ENCODE results near the gene TENT4A.

TENT4A gene

GRCh38 chr5:6715271-6715670 lies 2.0 kb downstream of the TENT4A start:
- H3K9me3 ChIP-seq (ENCODE audit: low read length), result no peaks in the 10 kb centered on the region
- H3K4me1 ChIP-seq (ENCODE audit: insufficient read depth, low read length), result peaks cover 39% of the 10 kb centered on the region
- no peak overlapping the region for H2AFZ ChIP-seq (ENCODE audit: low read depth, low read length)
- peak overlapping the region; percentile 79 for H3K4me3 ChIP-seq (ENCODE audit: low read length)
- H3K27me3 ChIP-seq (ENCODE audit: insufficient read depth, low read length), result no peaks in the 10 kb centered on the region
- peaks cover 22% of the 10 kb centered on the region for H3K36me3 ChIP-seq (ENCODE audit: insufficient read depth, low read length)

- no peaks in the 10 kb centered on the region for H3K9me3 ChIP-seq (ENCODE audit: low read length)
- no peaks in the 10 kb centered on the region for H3K27me3 ChIP-seq (ENCODE audit: insufficient read depth, low read length)
- H3K4me1 ChIP-seq (ENCODE audit: insufficient read depth, low read length), result peaks cover 39% of the 10 kb centered on the region
- H3K36me3 ChIP-seq (ENCODE audit: insufficient read depth, low read length), result peaks cover 22% of the 10 kb centered on the region
- peak overlapping the region; percentile 79 for H3K4me3 ChIP-seq (ENCODE audit: low read length)
- H2AFZ ChIP-seq (ENCODE audit: low read depth, low read length), result no peak overlapping the region
Measured at GRCh38 chr5:6715758-6716628, 2.8 kb downstream of the TENT4A start.

DNA sequence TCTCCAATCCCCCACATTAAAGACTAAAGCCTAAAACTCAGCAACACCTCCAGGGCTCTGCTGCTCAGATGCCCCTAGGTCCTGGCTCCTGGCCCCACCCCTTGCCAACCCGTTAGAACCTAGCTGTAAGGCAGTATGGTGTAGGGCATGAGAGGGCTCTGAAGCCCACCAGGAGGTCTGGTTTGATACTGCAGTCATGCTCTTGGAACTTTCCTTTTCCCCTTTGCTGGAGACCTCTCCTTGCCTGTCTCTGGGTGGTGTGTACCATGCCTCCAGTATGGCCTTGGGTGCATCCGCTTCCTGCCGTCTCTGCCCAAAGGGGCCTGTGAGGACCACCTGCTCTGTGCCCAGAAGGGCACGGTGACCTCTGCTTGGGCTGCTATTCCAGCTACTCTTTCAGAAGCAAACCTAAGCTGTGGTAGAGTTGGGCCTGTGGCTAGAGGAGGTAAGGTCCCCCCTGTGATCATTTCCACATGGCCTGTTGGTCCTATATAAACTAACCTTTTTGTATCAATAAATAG lies 3.5 kb downstream of the TENT4A start:
- peaks cover 22% of the 10 kb centered on the region for H3K36me3 ChIP-seq (ENCODE audit: insufficient read depth, low read length)
- no peak overlapping the region for H2AFZ ChIP-seq (ENCODE audit: low read depth, low read length)
- H3K27me3 ChIP-seq (ENCODE audit: insufficient read depth, low read length), result no peaks in the 10 kb centered on the region
- peaks cover 37% of the 10 kb centered on the region for H3K4me1 ChIP-seq (ENCODE audit: insufficient read depth, low read length)
- no peaks in the 10 kb centered on the region for H3K9me3 ChIP-seq (ENCODE audit: low read length)
- H3K4me3 ChIP-seq (ENCODE audit: low read length), result no peak overlapping the region

- Histone ChIP-seq H3K4me3 (ENCODE audit: low read length) (no peak overlapping the region), H3K36me3 (ENCODE audit: insufficient read depth, low read length) (peaks cover 22% of the 10 kb centered on the region)
Measured at GRCh38 chr5:6717247-6717646, 4.0 kb downstream of the TENT4A start.

GRCh38 chr5:6717687-6718086 lies 4.5 kb downstream of the TENT4A start:
- Histone ChIP-seq H3K4me1 (ENCODE audit: insufficient read depth, low read length) (peaks cover 43% of the 10 kb centered on the region), H2AFZ (ENCODE audit: low read depth, low read length) (no peak overlapping the region), H3K4me3 (ENCODE audit: low read length) (no peak overlapping the region), H3K27me3 (ENCODE audit: insufficient read depth, low read length) (no peaks in the 10 kb centered on the region), H3K36me3 (ENCODE audit: insufficient read depth, low read length) (peaks cover 22% of the 10 kb centered on the region), H3K9me3 (ENCODE audit: low read length) (no peaks in the 10 kb centered on the region)

More at GRCh38 chr5:6717247-6717646, 4.0 kb downstream of the TENT4A start:
- Histone ChIP-seq H3K9me3 (ENCODE audit: low read length) (no peaks in the 10 kb centered on the region), H3K27me3 (ENCODE audit: insufficient read depth, low read length) (no peaks in the 10 kb centered on the region), H3K4me1 (ENCODE audit: insufficient read depth, low read length) (peaks cover 39% of the 10 kb centered on the region), H2AFZ (ENCODE audit: low read depth, low read length) (no peak overlapping the region)

GRCh38 chr5:6718161-6718681 lies 5.0 kb downstream of the TENT4A start:
- Histone ChIP-seq H3K9me3 (ENCODE audit: low read length) (no peaks in the 10 kb centered on the region), H3K27me3 (ENCODE audit: insufficient read depth, low read length) (no peaks in the 10 kb centered on the region), H3K4me1 (ENCODE audit: insufficient read depth, low read length) (peaks cover 48% of the 10 kb centered on the region), H2AFZ (ENCODE audit: low read depth, low read length) (no peak overlapping the region), H3K4me3 (ENCODE audit: low read length) (no peak overlapping the region), H3K36me3 (ENCODE audit: insufficient read depth, low read length) (peaks cover 22% of the 10 kb centered on the region)

DNA sequence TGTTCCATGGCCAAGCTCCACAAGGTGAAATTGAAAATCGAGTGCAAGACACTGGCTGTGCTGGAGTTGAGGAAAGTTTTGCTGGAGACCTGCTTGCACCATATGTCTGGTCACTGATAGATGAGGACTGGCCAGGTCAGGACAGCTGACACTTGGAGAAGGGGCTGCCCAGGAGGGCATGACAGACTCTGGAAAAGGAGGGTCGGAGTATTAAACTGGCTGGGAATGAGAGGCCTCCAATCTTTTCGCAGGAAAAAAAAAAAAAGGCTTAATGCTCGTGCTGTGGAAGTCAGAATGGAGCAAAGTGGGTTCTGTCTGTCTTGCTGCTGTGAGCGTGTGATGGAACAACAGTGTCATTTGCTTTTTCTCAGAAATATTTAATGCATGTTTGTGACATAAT lies 5.5 kb downstream of the TENT4A start:
- no peaks in the 10 kb centered on the region for H3K27me3 ChIP-seq (ENCODE audit: insufficient read depth, low read length)
- H2AFZ ChIP-seq (ENCODE audit: low read depth, low read length), result no peak overlapping the region
- no peak overlapping the region for H3K4me3 ChIP-seq (ENCODE audit: low read length)
- H3K4me1 ChIP-seq (ENCODE audit: insufficient read depth, low read length), result peaks cover 51% of the 10 kb centered on the region
- no peaks in the 10 kb centered on the region for H3K9me3 ChIP-seq (ENCODE audit: low read length)
- H3K36me3 ChIP-seq (ENCODE audit: insufficient read depth, low read length), result peaks cover 22% of the 10 kb centered on the region

DNA sequence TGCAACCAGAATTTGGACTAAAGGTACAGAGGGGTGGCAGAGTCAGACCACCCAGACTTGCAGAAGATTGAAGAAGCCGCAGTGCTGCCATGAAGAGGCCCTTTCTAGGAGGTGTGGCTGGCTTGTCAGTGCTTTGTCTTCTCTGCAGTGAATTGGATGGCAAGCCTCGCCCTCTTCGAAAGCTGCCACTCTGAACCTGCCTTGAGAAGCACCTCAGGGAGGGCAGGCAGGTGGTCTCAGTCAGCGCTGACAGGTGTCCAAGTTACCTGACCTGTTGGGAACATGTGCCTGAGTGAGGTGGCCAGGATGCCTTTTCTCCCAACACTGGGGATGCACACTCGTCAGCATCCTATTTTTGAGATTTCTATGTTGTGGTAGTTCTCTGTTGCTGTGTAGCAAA lies 6.2 kb downstream of the TENT4A start:
- H3K9me3 ChIP-seq (ENCODE audit: low read length), result no peaks in the 10 kb centered on the region
- H3K27me3 ChIP-seq (ENCODE audit: insufficient read depth, low read length), result no peaks in the 10 kb centered on the region
- peaks cover 51% of the 10 kb centered on the region for H3K4me1 ChIP-seq (ENCODE audit: insufficient read depth, low read length)
- H2AFZ ChIP-seq (ENCODE audit: low read depth, low read length), result no peak overlapping the region
- peaks cover 22% of the 10 kb centered on the region for H3K36me3 ChIP-seq (ENCODE audit: insufficient read depth, low read length)
- H3K4me3 ChIP-seq (ENCODE audit: low read length), result no peak overlapping the region

DNA sequence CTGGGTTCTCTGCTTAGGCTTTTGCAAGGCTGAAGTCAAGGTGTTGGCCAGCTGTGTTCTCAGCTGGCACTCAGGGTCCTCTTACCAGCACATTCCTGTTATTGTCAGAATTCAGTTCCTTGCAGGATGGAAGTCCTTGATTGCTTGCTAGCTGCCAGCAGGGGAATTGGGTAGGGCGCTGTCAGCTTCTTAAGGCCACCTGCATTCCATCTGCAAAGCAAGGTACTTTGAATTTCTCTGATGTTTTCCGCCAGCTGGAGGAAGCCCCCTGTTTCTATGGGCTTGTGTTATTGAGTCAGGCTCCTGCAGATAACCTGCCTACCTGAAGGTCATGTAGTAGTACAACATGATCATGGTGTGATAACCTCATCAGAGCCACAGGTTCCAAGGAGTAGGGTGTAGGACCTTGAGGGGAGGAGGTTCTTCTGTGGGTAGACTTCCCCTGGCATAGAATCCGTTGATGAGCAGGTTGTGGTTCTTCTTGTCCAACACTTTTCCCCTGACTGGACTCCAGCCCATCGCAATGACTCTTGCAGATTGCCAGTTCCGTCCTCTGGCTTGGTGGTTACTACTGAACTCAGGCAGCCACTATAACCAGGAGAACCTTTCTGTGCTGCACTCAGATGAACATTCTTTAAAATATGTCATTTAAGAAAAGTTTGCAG lies 6.8 kb downstream of the TENT4A start:
- no peaks in the 10 kb centered on the region for H3K9me3 ChIP-seq (ENCODE audit: low read length)
- H3K4me3 ChIP-seq (ENCODE audit: low read length), result no peak overlapping the region
- H3K36me3 ChIP-seq (ENCODE audit: insufficient read depth, low read length), result peaks cover 22% of the 10 kb centered on the region
- H2AFZ ChIP-seq (ENCODE audit: low read depth, low read length), result no peak overlapping the region
- peaks cover 47% of the 10 kb centered on the region for H3K4me1 ChIP-seq (ENCODE audit: insufficient read depth, low read length)
- H3K27me3 ChIP-seq (ENCODE audit: insufficient read depth, low read length), result no peaks in the 10 kb centered on the region

GRCh38 chr5:6720561-6720921 lies 7.3 kb downstream of the TENT4A start:
- peaks cover 24% of the 10 kb centered on the region for H3K36me3 ChIP-seq (ENCODE audit: insufficient read depth, low read length)
- H3K4me1 ChIP-seq (ENCODE audit: insufficient read depth, low read length), result peaks cover 42% of the 10 kb centered on the region
- no peak overlapping the region for H2AFZ ChIP-seq (ENCODE audit: low read depth, low read length)

GRCh38 chr5:6721442-6721841 lies 8.2 kb downstream of the TENT4A start:
- H3K27me3 ChIP-seq (ENCODE audit: insufficient read depth, low read length), result no peaks in the 10 kb centered on the region
- no peak overlapping the region for H2AFZ ChIP-seq (ENCODE audit: low read depth, low read length)
- peaks cover 33% of the 10 kb centered on the region for H3K4me1 ChIP-seq (ENCODE audit: insufficient read depth, low read length)
- peaks cover 30% of the 10 kb centered on the region for H3K36me3 ChIP-seq (ENCODE audit: insufficient read depth, low read length)
- no peaks in the 10 kb centered on the region for H3K9me3 ChIP-seq (ENCODE audit: low read length)
- H3K4me3 ChIP-seq (ENCODE audit: low read length), result no peak overlapping the region

More at GRCh38 chr5:6720561-6720921, 7.3 kb downstream of the TENT4A start:
- Histone ChIP-seq H3K27me3 (ENCODE audit: insufficient read depth, low read length) (no peaks in the 10 kb centered on the region), H3K9me3 (ENCODE audit: low read length) (no peaks in the 10 kb centered on the region), H3K4me3 (ENCODE audit: low read length) (no peak overlapping the region)

DNA sequence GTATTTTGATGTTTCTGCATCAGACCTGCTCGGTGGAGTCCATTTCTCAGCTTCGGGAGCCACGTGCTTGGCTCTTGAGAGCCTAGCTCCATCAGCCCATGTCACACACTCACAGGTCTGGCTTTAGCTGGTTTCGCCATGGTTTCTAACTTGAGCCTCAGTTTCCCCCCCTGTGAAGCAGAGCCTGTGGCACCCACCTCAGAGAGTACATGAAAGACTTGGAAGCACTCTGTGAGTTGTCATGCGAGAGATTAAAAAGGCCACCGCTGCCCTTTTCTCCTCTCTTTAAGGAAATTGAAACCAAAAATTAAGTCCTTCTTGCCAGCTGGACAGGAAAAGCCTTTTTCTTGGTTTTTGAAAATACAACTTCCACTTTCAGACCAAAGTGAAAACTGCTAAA lies 8.8 kb downstream of the TENT4A start:
- Histone ChIP-seq H3K36me3 (ENCODE audit: insufficient read depth, low read length) (peaks cover 30% of the 10 kb centered on the region), H3K4me3 (ENCODE audit: low read length) (no peak overlapping the region), H2AFZ (ENCODE audit: low read depth, low read length) (no peak overlapping the region), H3K4me1 (ENCODE audit: insufficient read depth, low read length) (peaks cover 29% of the 10 kb centered on the region), H3K27me3 (ENCODE audit: insufficient read depth, low read length) (no peaks in the 10 kb centered on the region), H3K9me3 (ENCODE audit: low read length) (no peaks in the 10 kb centered on the region)

DNA sequence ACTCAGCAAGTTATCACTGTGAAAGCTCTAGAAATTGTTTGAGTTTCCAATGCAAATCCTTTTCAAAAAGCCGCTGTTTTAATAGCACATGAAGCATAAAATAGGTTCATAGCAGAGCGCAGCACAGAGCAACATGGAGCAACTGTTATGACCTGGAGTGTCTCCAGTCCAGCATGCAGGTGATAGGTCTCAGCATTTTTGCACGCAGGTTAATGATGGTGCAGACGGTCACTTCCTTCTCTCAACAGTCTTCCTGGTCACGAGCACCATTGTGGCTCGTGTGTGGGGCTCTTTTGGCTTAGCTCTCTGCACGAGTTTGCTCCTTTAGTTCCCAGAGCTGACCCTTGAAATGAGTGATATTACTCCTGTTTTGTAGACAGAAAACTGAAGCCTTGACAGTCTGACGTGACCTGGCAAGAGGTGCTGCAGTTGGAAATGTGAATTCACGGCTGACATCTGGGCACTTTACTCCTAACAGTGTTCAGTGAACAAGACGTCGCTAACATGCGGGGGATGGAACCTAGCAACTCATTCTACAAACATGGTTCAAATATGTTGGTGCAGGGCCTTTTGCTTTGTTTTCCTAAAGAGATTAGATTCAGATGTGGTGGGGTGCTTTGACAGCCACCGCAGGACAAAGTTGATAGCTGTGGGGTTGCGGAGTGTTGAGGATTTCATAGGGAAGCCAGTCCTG lies 10.0 kb downstream of the TENT4A start:
- peaks cover 20% of the 10 kb centered on the region for H3K36me3 ChIP-seq (ENCODE audit: insufficient read depth, low read length)
- H3K4me1 ChIP-seq (ENCODE audit: insufficient read depth, low read length), result peaks cover 33% of the 10 kb centered on the region
- H2AFZ ChIP-seq (ENCODE audit: low read depth, low read length), result no peak overlapping the region
- no peaks in the 10 kb centered on the region for H3K9me3 ChIP-seq (ENCODE audit: low read length)
- no peak overlapping the region for H3K4me3 ChIP-seq (ENCODE audit: low read length)
- no peaks in the 10 kb centered on the region for H3K27me3 ChIP-seq (ENCODE audit: insufficient read depth, low read length)

All from neuron (in vitro differentiated cells).